ENCODE results near the gene TDRD10. TPM values are rescaled to one million over a fixed set of nuclear protein-coding genes. Genes with fewer than 3 reads are reported as not detected.

TDRD10 gene
- total and polyA plus RNA-seq, 4 donors = 1.9 to 12.6 (median 7.3) TPM

GRCh38 chr1:154478639-154479038 is 23.4 kb upstream of the TDRD10 start:
- Histone ChIP-seq H3K4me3 (no peak overlapping the region), H3K4me1 (ENCODE audit: control insufficient read depth in 5 of 5, insufficient read depth in 5 of 5, low read length in 5 of 5) (peaks cover 0 to 7% (median 0%) of the 10 kb centered on the region in 5 donors), H3K36me3 (ENCODE audit: control insufficient read depth in 4 of 4, insufficient read depth in 4 of 4, low read length in 4 of 4) (peaks cover 0 to 3% (median 0%) of the 10 kb centered on the region in 4 donors), H3K27me3 (ENCODE audit: control insufficient read depth in 3 of 3, insufficient read depth in 3 of 3, low read length in 2 of 3) (no peaks in the 10 kb centered on the region), H3K27ac (ENCODE audit: low read depth in 1 of 2, low read length in 1 of 2) (no peak overlapping the region), H3K9ac (ENCODE audit: insufficient read depth in 1 of 2, low read length in 2 of 2) (no peak overlapping the region), H3K9me3 (ENCODE audit: control insufficient read depth in 4 of 4, insufficient read depth in 3 of 4, low read length in 3 of 4) (no peaks in the 10 kb centered on the region)
- ATAC-seq (ENCODE audit: insufficient read depth, low FRiP score) = no peak
- no peak for DNase-seq
- WGBS, 2 donors = 26 to 42% methylated on average over 5 of the region's 5 CpGs
- TF ChIP-seq, protein P1, sequence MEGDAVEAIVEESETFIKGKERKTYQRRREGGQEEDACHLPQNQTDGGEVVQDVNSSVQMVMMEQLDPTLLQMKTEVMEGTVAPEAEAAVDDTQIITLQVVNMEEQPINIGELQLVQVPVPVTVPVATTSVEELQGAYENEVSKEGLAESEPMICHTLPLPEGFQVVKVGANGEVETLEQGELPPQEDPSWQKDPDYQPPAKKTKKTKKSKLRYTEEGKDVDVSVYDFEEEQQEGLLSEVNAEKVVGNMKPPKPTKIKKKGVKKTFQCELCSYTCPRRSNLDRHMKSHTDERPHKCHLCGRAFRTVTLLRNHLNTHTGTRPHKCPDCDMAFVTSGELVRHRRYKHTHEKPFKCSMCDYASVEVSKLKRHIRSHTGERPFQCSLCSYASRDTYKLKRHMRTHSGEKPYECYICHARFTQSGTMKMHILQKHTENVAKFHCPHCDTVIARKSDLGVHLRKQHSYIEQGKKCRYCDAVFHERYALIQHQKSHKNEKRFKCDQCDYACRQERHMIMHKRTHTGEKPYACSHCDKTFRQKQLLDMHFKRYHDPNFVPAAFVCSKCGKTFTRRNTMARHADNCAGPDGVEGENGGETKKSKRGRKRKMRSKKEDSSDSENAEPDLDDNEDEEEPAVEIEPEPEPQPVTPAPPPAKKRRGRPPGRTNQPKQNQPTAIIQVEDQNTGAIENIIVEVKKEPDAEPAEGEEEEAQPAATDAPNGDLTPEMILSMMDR (IDR thresholded peaks at IDR 0.05; ENCODE audit: control extremely low read depth, extremely low read depth) = no peak

DNA sequence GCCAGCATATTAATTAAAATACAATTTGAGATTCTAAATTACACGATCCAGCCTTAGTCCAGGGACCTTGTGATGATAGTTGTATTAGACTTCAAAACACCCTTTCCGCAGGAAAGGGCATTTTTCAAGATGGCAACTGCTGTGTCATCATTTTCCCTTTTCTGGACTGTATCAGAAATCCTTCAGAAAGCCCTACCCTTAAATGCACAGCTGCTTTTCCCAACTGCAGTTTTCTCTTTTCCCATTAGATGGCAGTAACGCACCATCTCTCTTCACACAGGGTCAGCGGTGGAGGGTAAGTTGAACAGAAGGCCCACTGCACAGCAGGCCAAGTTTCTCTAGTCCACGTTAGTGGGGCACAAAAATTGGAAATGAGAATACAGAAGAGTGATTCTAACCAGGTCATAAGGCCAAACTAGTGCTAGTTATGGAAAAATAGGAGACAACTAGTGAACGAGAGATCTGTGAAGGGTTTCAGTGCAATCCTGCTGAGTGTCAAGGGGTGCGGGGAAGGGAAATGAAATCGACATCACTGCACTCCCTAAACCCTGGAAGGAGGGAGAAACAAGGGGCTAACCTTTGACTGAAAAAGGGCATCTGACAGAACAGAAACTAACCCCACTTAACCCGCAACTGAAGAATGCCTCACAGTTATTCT is 22.1 kb upstream of the TDRD10 start:
- DNase-seq (peak; percentile 87 to 95 (median 93)), ATAC-seq (ENCODE audit: insufficient read depth, low FRiP score) (peak; percentile 83)
- Histone ChIP-seq H3K9me3 (ENCODE audit: control insufficient read depth in 4 of 4, insufficient read depth in 3 of 4, low read length in 3 of 4) (no peaks in the 10 kb centered on the region), H3K27me3 (ENCODE audit: control insufficient read depth in 3 of 3, insufficient read depth in 3 of 3, low read length in 2 of 3) (no peaks in the 10 kb centered on the region), H3K36me3 (ENCODE audit: control insufficient read depth in 4 of 4, insufficient read depth in 4 of 4, low read length in 4 of 4) (peaks cover 0 to 3% (median 0%) of the 10 kb centered on the region in 4 donors), H3K27ac (ENCODE audit: low read depth in 1 of 2, low read length in 1 of 2) (no peak overlapping the region), H3K9ac (ENCODE audit: insufficient read depth in 1 of 2, low read length in 2 of 2) (no peak overlapping the region), H3K4me3 (no peak overlapping the region), H3K4me1 (ENCODE audit: control insufficient read depth in 5 of 5, insufficient read depth in 5 of 5, low read length in 5 of 5) (peaks cover 0 to 1% (median 0%) of the 10 kb centered on the region in 5 donors)
- WGBS, 2 donors = 33 to 36% methylated on average over 9 of the region's 9 CpGs
- TF ChIP-seq, protein P1 (IDR thresholded peaks at IDR 0.05; ENCODE audit: control extremely low read depth, extremely low read depth) = peak; percentile 98

- ATAC-seq (ENCODE audit: insufficient read depth, low FRiP score) (no peak), DNase-seq (no peak)
- Histone ChIP-seq H3K9me3 (ENCODE audit: control insufficient read depth in 4 of 4, insufficient read depth in 3 of 4, low read length in 3 of 4) (no peaks in the 10 kb centered on the region), H3K36me3 (ENCODE audit: control insufficient read depth in 4 of 4, insufficient read depth in 4 of 4, low read length in 4 of 4) (peaks cover 0 to 6% (median 0%) of the 10 kb centered on the region in 4 donors), H3K27ac (ENCODE audit: low read depth in 1 of 2, low read length in 1 of 2) (peak overlapping the region in 1 of 2 donors; percentile 30), H3K4me3 (no peak overlapping the region), H3K9ac (ENCODE audit: insufficient read depth in 1 of 2, low read length in 2 of 2) (no peak overlapping the region), H3K4me1 (ENCODE audit: control insufficient read depth in 5 of 5, insufficient read depth in 5 of 5, low read length in 5 of 5) (peaks cover 0 to 9% (median 3%) of the 10 kb centered on the region in 5 donors), H3K27me3 (ENCODE audit: control insufficient read depth in 3 of 3, insufficient read depth in 3 of 3, low read length in 2 of 3) (no peaks in the 10 kb centered on the region)
- WGBS, 2 donors = 38 to 43% methylated on average over 1 of the region's 1 CpG
- TF ChIP-seq, protein P1 (IDR thresholded peaks at IDR 0.05; ENCODE audit: control extremely low read depth, extremely low read depth) = no peak
Measured at GRCh38 chr1:154481053-154481452, 21.0 kb upstream of the TDRD10 start.

Measured in lung (tissue), 12 donors.